HCT116 (cell line): ENCODE data around the gene TMEM219. TPM values are rescaled to one million over a fixed set of nuclear protein-coding genes. Genes with fewer than 3 reads are reported as not detected.

ENCODE experiments used
- ATAC-seq: fragments of 200-7000 bp; cut with Tn5 transposase; 2 replicates; pipeline ENCODE4 v1.9.1; 2020; ENCODE audit warnings: mild to moderate bottlenecking, moderate library complexity
- BruUV-seq: library from RNA; stranded (reverse); fragments of 400-500 nt; replicated peaks from 2 replicates; lab custom pipeline; 2021; lab: Mats Ljungman, UMichigan
- CTCF ChIA-PET: fragments of 300-600 bp; sonication (Branson Sonifier 250); formaldehyde crosslinking; loops from one replicate; lab custom pipeline; 2021; ENCODE audit warnings: antibody characterized with exemption; lab: Charles Lee
- POLR2A ChIA-PET: fragments of 300-600, 350-600 bp; sonication (Branson Sonifier 250); formaldehyde crosslinking; loops from one replicate; lab custom pipeline; 2021; ENCODE audit warnings: antibody characterized with exemption; lab: Charles Lee
- RAD21 ChIA-PET, 2 experiments: fragments of 300-600 bp; sonication (Branson Sonifier 250); formaldehyde crosslinking; loops; one replicate each; lab custom pipeline; 2023; ENCODE audit warnings: low total read pairs in 2 of 2; ENCODE audit not compliant: uncharacterized antibody in 2 of 2, unreplicated experiment in 2 of 2, low non-redundant PET in 1 of 2; lab: Charles Lee
- DNase-seq: peaks from one replicate; pipeline ENCODE4 v3.0.0-alpha.2; 2010; ENCODE audit warnings: low read depth, low spot score
- H2AFZ ChIP-seq: fragments of 200-600 bp; shearing (Covaris generic), sonication (generic); 2 replicates; pipeline ENCODE4 v1.6.1; 2017; ENCODE audit warnings: low read depth, mixed run types, mixed read lengths, antibody characterized with exemption, low read length; ENCODE audit not compliant: poor library complexity, severe bottlenecking
- H3K27ac ChIP-seq: 2 replicates; pipeline ENCODE4 v1.5.1; 2012; ENCODE audit warnings: low read depth, low read length
- H3K27me3 ChIP-seq: fragments of 200-600 bp; sonication (generic); 2 replicates; pipeline ENCODE4 v1.6.1; 2016; ENCODE audit warnings: mixed run types, low read length, mixed read lengths; ENCODE audit not compliant: insufficient read depth
- H3K36me3 ChIP-seq, 2 experiments: fragments of 200-500 bp in 1 of 2; fragments of 200-600 bp in 1 of 2; sonication (Bioruptor generic) in 1 of 2; sonication (generic) in 1 of 2; 2 replicates each; pipeline versions ENCODE4 v1.5.1 to v1.6.1; 2014 to 2016; ENCODE audit warnings: low read length in 2 of 2, inconsistent platforms in 1 of 2, mixed read lengths in 1 of 2, mixed run types in 1 of 2; ENCODE audit not compliant: insufficient read depth in 2 of 2, control insufficient read depth in 1 of 2
- H3K4me1 ChIP-seq, 2 experiments: fragments of 200-600 bp in 1 of 2; sonication (generic) in 1 of 2; 2 replicates each; pipeline versions ENCODE4 v1.5.1 to v1.6.1; 2012 to 2017; ENCODE audit warnings: low read length in 2 of 2, inconsistent platforms in 1 of 2, mild to moderate bottlenecking in 1 of 2, mixed read lengths in 1 of 2, mixed run types in 1 of 2, moderate library complexity in 1 of 2; ENCODE audit not compliant: insufficient read depth in 2 of 2, control insufficient read depth in 1 of 2
- H3K4me2 ChIP-seq: fragments of 200-600 bp; sonication (generic); 2 replicates; pipeline ENCODE4 v1.6.1; 2017; ENCODE audit warnings: mixed run types, low read length, mixed read lengths
- H3K4me3 ChIP-seq, 2 experiments: fragments of 200-600 bp in 1 of 2; sonication (generic) in 1 of 2; replicated peaks in 1 of 2; 2 replicates each; pipeline ENCODE4 v1.5.1; 2011 to 2016; ENCODE audit warnings: low read length in 2 of 2, control low read depth in 1 of 2, low read depth in 1 of 2, mild to moderate bottlenecking in 1 of 2, mixed read lengths in 1 of 2, mixed run types in 1 of 2
- H3K79me2 ChIP-seq: fragments of 200-600 bp; sonication (generic); 2 replicates; pipeline ENCODE4 v1.6.1; 2017; ENCODE audit warnings: mild to moderate bottlenecking, mixed run types, low read length, moderate library complexity, mixed read lengths; ENCODE audit not compliant: insufficient read depth
- H3K9ac ChIP-seq: fragments of 200-600 bp; sonication (generic); 2 replicates; pipeline ENCODE4 v1.6.1; 2016; ENCODE audit warnings: low read length, mixed read lengths
- H3K9me2 ChIP-seq: fragments of 200-600 bp; sonication (generic), shearing (Covaris generic); 2 replicates; pipeline ENCODE4 v1.6.1; 2017; ENCODE audit warnings: mixed run types, mild to moderate bottlenecking, moderate library complexity; ENCODE audit not compliant: insufficient read depth
- H3K9me3 ChIP-seq, 2 experiments: fragments of 200-500 bp in 1 of 2; fragments of 200-600 bp in 1 of 2; sonication (Bioruptor generic) in 1 of 2; sonication (generic) in 1 of 2; 2 replicates each; pipeline ENCODE4 v1.6.1; 2014 to 2017; ENCODE audit warnings: low read length in 2 of 2, mixed read lengths in 2 of 2, inconsistent platforms in 1 of 2, low read depth in 1 of 2, mild to moderate bottlenecking in 1 of 2, mixed run types in 1 of 2, moderate library complexity in 1 of 2; ENCODE audit not compliant: control insufficient read depth in 1 of 2, insufficient read depth in 1 of 2
- H4K20me1 ChIP-seq: fragments of 200-600 bp; sonication (generic), shearing (Covaris generic); 2 replicates; pipeline ENCODE4 v1.6.1; 2017; ENCODE audit warnings: mixed run types, mild to moderate bottlenecking, moderate library complexity; ENCODE audit not compliant: insufficient read depth
- ELF1 ChIP-seq: IDR thresholded peaks from 2 replicates; pipeline ENCODE4 v1.6.1; 2012; ENCODE audit warnings: low read depth, borderline replicate concordance
- EZH2 ChIP-seq: fragments of 200-600 bp; sonication (generic); IDR thresholded peaks from 2 replicates; pipeline ENCODE4 v1.6.1; 2017; ENCODE audit warnings: antibody characterized with exemption, mixed run types
- FOSL1 ChIP-seq: IDR thresholded peaks from 2 replicates; pipeline ENCODE4 v1.6.1; 2012; ENCODE audit warnings: low read depth
- POLR2A ChIP-seq: IDR thresholded peaks from 2 replicates; pipeline ENCODE4 v1.7.0; 2011; ENCODE audit warnings: borderline replicate concordance; ENCODE audit not compliant: insufficient read depth, insufficient read length; ENCODE audit errors: extremely low read depth
- SP1 ChIP-seq: IDR thresholded peaks from 2 replicates; pipeline ENCODE4 v1.6.1; 2012; ENCODE audit warnings: low read depth
- ZBTB33 ChIP-seq: IDR thresholded peaks from 2 replicates; pipeline ENCODE4 v1.6.1; 2011; ENCODE audit warnings: mild to moderate bottlenecking, low read length, moderate library complexity; ENCODE audit not compliant: insufficient replicate concordance; ENCODE audit errors: extremely low read depth
- ZNF274 ChIP-seq: fragments of 200-500 bp; sonication (Bioruptor generic); IDR thresholded peaks from 2 replicates; pipeline ENCODE4 v1.6.1; 2014; ENCODE audit warnings: mild to moderate bottlenecking, low read depth, low read length, inconsistent platforms
- intact Hi-C: fragments of 100-400 bp; cut with micrococcal nuclease; formaldehyde crosslinking; loops from 2 replicates; pipeline ENCODE4 v1.10.0; 2022
- total RNA-seq: library from RNA; stranded (reverse); gene quantifications from one replicate; pipeline ENCODE4 v1.2.1, GENCODE V29; 2021; ENCODE audit not compliant: unreplicated experiment

The TMEM219 gene
- total RNA-seq, 1 experiment from 2014 or later: 75.5 TPM

GRCh38 chr16:30006659-30007377, 44.9 kb downstream of the TMEM219 start:
- no TSS peak for BruUV-seq
- H3K9me2 ChIP-seq: no peaks in the 10 kb centered on the region
- CTCF ChIA-PET: interaction anchor here (1.8 kb wide), 1 partner anchor 159 kb away, joined by 4 read pairs; no protein-coding TSS in a partner anchor
- H3K36me3 ChIP-seq: peaks cover 0 to 4% of the 10 kb centered on the region in 2 experiments; a peak in 2 of 4 replicates
- H2AFZ ChIP-seq: no peak overlapping the region
- TF ChIP-seq EZH2 (no peak), ZBTB33 (no peak), FOSL1 (no peak), SP1 (no peak), ZNF274 (no peak), ELF1 (no peak), POLR2A (no peak)
- POLR2A ChIA-PET: no interaction called here
- no peaks in the 10 kb centered on the region for H4K20me1 ChIP-seq
- no peak overlapping the region for H3K4me3 ChIP-seq
- ATAC-seq (no peak), DNase-seq (no peak)
- RAD21 ChIA-PET: no interaction called here
- intact Hi-C loops: no loop called here
- no peaks in the 10 kb centered on the region for H3K4me1 ChIP-seq
- no peak overlapping the region for H3K27ac ChIP-seq
- no peak overlapping the region for H3K9ac ChIP-seq
- H3K4me2 ChIP-seq: no peak overlapping the region
- H3K9me3 ChIP-seq: no peaks in the 10 kb centered on the region
- no peaks in the 10 kb centered on the region for H3K27me3 ChIP-seq
- H3K79me2 ChIP-seq: no peaks in the 10 kb centered on the region

GRCh38 chr16:30007378-30007895, 45.6 kb downstream of the TMEM219 start:
- ChIA-PET CTCF (no interaction called here), RAD21 (no interaction called here), POLR2A (no interaction called here)
- no peak overlapping the region for H3K9ac ChIP-seq
- H3K9me2 ChIP-seq: no peaks in the 10 kb centered on the region
- no peak for DNase-seq
- peaks cover 0 to 4% of the 10 kb centered on the region in 2 experiments; a peak in 2 of 4 replicates for H3K36me3 ChIP-seq
- no peak overlapping the region for H2AFZ ChIP-seq
- no peak overlapping the region for H3K4me2 ChIP-seq
- H3K4me3 ChIP-seq: no peak overlapping the region
- no peaks in the 10 kb centered on the region for H3K27me3 ChIP-seq
- H3K27ac ChIP-seq: no peak overlapping the region
- H4K20me1 ChIP-seq: no peaks in the 10 kb centered on the region
- H3K4me1 ChIP-seq: no peaks in the 10 kb centered on the region
- intact Hi-C loops: no loop called here
- no peaks in the 10 kb centered on the region for H3K79me2 ChIP-seq
- H3K9me3 ChIP-seq: no peaks in the 10 kb centered on the region
- TF ChIP-seq ZBTB33: no peak
- no TSS peak for BruUV-seq
- no peak for ATAC-seq
